ENCODE data around the gene CDH4.

DNA sequence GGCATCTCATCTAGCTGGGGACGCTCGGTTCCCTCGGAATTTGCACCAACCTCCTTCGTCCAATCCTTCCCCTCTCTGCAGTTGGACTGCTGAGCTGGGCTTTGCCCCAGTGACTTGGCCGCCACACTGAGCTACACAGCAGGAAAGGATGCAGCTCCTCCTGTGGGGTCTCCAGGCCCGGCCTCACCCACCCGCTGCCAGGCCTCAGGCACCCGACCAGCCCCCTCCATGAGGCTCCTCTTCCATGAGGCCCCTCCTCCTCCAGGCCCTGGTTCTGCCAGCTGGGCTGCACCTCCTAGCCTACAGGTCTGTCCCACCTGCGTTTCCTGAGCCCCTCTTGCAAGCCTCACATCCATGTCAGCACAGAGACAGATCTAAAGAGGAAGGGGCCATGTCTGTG is 443.7 kb downstream of the CDH4 start:
- no peak for TF ChIP-seq CTCF (IDR thresholded peaks at IDR 0.05)
- TF ChIP-seq POLR2AphosphoS5 (IDR thresholded peaks at IDR 0.05) = no peak
- no peak for TF ChIP-seq POLR2A (IDR thresholded peaks at IDR 0.05)

Data from sigmoid colon (tissue), 4 donors.